Smooth muscle cell (in vitro differentiated cells): Measurements from ENCODE around the gene TBCC. TPM values are rescaled to one million over a fixed set of nuclear protein-coding genes. Genes with fewer than 3 reads are reported as not detected.
A peak's percentile ranks its signal among the peaks of the same experiment; 100 is the strongest.

ENCODE experiments used
- DNase-seq: peaks from one replicate; lab custom pipeline; 2025; ENCODE audit not compliant: unreplicated experiment; lab: John Stamatoyannopoulos, UW
- H2AFZ ChIP-seq: fragments of 200-600 bp; sonication (generic); 2 replicates; pipeline ENCODE4 v1.6.0; 2016; ENCODE audit warnings: antibody characterized with exemption, low read depth, mild to moderate bottlenecking
- H3F3A ChIP-seq: fragments of 200-600 bp; sonication (generic); 2 replicates; pipeline ENCODE4 v1.6.0; 2017; ENCODE audit warnings: antibody characterized with exemption, low read depth
- H3K27ac ChIP-seq: fragments of 200-600 bp; sonication (generic); 2 replicates; pipeline ENCODE4 v1.5.1; 2016; ENCODE audit warnings: low read depth, mild to moderate bottlenecking
- H3K27me3 ChIP-seq: fragments of 200-600 bp; sonication (generic); 2 replicates; pipeline ENCODE4 v1.6.1; 2016; ENCODE audit warnings: low read depth, mild to moderate bottlenecking
- H3K36me3 ChIP-seq: fragments of 200-600 bp; sonication (generic); 2 replicates; pipeline ENCODE4 v1.5.1; 2016; ENCODE audit warnings: low read depth
- H3K4me1 ChIP-seq: fragments of 200-600 bp; sonication (generic); 2 replicates; pipeline ENCODE4 v1.5.1; 2016; ENCODE audit warnings: low read depth
- H3K4me2 ChIP-seq: fragments of 200-600 bp; sonication (generic); 2 replicates; pipeline ENCODE4 v1.6.0; 2016; ENCODE audit warnings: mild to moderate bottlenecking
- H3K4me3 ChIP-seq: fragments of 200-600 bp; sonication (generic); 2 replicates; pipeline ENCODE4 v1.5.1; 2016; ENCODE audit warnings: mild to moderate bottlenecking
- H3K79me2 ChIP-seq: fragments of 200-600 bp; sonication (generic); 2 replicates; pipeline ENCODE4 v1.6.0; 2016; ENCODE audit warnings: low read depth, mild to moderate bottlenecking
- H3K9ac ChIP-seq: fragments of 200-600 bp; sonication (generic); 2 replicates; pipeline ENCODE4 v1.6.0; 2016; ENCODE audit warnings: low read depth
- H3K9me3 ChIP-seq: fragments of 200-600 bp; sonication (generic); replicated peaks from 2 replicates; pipeline ENCODE4 v1.5.1; 2016; ENCODE audit warnings: low read depth
- H4K20me1 ChIP-seq: fragments of 200-600 bp; sonication (generic); 2 replicates; pipeline ENCODE4 v1.6.0; 2016; ENCODE audit warnings: low read depth
- WGBS: methylation state at CpG from one replicate; pipeline ENCODE4 v1.1.7; 2016; ENCODE audit warnings: low lambda C conversion rate; 5-methylcytosine and 5-hydroxymethylcytosine counted together
- polyA plus RNA-seq: library from polyadenylated mRNA; unstranded; fragments of >200 nt; fragmentation: Nextera tagmentation; extraction: Ambion mirVana; gene quantifications from 2 replicates; pipeline ENCODE4 v1.2.1, GENCODE V29; 2016
- total RNA-seq: library from RNA; depleted of rRNA; stranded (reverse); fragments of >200 nt; gene quantifications from 2 replicates; pipeline ENCODE4 v1.2.3, GENCODE V29; 2014
- TF ChIP-seq, protein P1 (sequence below): fragments of 200-600 bp; sonication (generic); IDR thresholded peaks from 2 replicates; pipeline ENCODE4 v1.5.1; 2017; ENCODE audit warnings: borderline replicate concordance, mild to moderate bottlenecking, antibody characterized with exemption; ENCODE audit not compliant: insufficient read depth, poor library complexity, severe bottlenecking

Gene TBCC
- total and polyA plus RNA-seq, 2 experiments from 2014 or later: 30.1 to 31.8 TPM

DNA sequence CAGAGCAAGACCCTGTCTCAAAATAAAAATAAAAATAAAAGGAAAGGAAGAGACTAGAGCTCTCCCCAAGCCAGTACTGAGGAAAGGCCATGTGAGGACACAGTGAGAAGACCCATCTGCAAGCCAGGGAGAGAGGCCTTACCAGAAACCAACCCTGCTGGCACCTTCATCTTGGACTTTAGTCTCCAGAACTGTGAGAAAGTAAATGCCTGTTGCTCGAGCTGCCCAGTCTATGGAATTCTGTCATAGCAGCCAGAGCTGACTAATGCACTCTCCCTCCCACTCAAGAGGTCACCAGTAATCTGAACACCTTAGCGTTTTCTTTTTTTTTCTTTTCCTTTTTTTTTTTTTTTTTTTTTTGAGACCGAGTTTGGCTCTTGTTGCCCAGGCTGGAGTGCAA lies 16.2 kb downstream of the TBCC start:
- no peak overlapping the region for H3K4me2 ChIP-seq
- no peaks in the 10 kb centered on the region for H3K79me2 ChIP-seq
- TF ChIP-seq, protein P1, sequence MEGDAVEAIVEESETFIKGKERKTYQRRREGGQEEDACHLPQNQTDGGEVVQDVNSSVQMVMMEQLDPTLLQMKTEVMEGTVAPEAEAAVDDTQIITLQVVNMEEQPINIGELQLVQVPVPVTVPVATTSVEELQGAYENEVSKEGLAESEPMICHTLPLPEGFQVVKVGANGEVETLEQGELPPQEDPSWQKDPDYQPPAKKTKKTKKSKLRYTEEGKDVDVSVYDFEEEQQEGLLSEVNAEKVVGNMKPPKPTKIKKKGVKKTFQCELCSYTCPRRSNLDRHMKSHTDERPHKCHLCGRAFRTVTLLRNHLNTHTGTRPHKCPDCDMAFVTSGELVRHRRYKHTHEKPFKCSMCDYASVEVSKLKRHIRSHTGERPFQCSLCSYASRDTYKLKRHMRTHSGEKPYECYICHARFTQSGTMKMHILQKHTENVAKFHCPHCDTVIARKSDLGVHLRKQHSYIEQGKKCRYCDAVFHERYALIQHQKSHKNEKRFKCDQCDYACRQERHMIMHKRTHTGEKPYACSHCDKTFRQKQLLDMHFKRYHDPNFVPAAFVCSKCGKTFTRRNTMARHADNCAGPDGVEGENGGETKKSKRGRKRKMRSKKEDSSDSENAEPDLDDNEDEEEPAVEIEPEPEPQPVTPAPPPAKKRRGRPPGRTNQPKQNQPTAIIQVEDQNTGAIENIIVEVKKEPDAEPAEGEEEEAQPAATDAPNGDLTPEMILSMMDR: no peak
- H3K36me3 ChIP-seq: no peaks in the 10 kb centered on the region
- no peak overlapping the region for H2AFZ ChIP-seq
- no peak overlapping the region for H3K4me3 ChIP-seq
- whole genome bisulfite sequencing: 61% methylated on average over 3 of the region's 3 CpGs
- no peak for DNase-seq
- no peak overlapping the region for H3K27ac ChIP-seq
- H3K4me1 ChIP-seq: no peaks in the 10 kb centered on the region
- H4K20me1 ChIP-seq: no peaks in the 10 kb centered on the region
- no peak overlapping the region for H3K9ac ChIP-seq
- no peaks in the 10 kb centered on the region for H3K27me3 ChIP-seq
- no peaks in the 10 kb centered on the region for H3F3A ChIP-seq
- no peaks in the 10 kb centered on the region for H3K9me3 ChIP-seq

DNA sequence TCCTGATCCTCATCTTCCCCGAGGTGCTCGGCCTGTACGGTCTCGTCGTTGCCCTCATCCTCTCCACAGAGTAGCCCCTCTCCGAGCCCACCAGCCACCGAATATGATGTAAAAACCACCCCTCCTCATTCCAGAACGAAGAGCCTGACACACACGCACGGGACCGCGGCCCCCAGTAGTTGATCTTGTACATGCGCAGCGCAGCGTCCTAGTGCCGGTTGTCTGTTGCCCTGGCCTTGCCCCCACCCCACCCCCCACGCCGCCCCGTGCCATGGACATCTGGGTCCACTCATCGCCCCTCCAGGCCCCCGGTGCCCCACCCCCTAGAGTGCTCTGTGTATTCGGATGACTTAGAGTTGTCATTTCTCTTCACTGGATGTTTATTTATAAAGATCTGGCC lies 18.3 kb downstream of the TBCC start:
- no peak for DNase-seq

DNA sequence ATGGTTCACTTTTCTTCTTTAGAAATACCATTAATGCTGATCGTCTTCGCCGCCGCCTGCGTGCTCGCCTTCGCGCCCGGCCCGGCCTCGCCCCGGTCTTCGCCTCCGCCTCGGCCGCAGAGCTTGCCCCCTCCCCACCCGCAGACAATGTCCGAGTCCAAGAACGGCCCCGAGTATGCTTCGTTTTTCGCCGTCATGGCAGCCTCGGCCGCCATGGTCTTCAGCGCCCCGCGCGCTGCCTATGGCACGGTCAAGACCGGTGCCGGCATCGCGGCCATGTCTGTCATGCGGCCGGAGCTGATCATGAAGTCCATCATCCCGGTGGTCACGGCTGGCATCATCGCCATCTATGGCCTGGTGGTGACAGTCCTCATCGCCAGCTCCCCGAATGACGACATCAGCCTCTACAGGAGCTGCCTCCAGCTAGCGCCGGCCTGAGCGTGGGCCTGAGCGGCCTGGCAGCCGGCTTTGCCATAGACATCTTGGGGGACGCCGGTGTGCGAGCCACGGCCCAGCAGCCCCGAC lies 18.8 kb downstream of the TBCC start:
- H3K36me3 ChIP-seq: no peaks in the 10 kb centered on the region
- no peak overlapping the region for H3K4me3 ChIP-seq
- DNase-seq: no peak
- no peak overlapping the region for H3K4me2 ChIP-seq
- no peak overlapping the region for H3K27ac ChIP-seq
- H3K79me2 ChIP-seq: no peaks in the 10 kb centered on the region
- H4K20me1 ChIP-seq: no peaks in the 10 kb centered on the region
- H2AFZ ChIP-seq: peak overlapping the region; percentile 64
- H3K9ac ChIP-seq: no peak overlapping the region
- H3K9me3 ChIP-seq: no peaks in the 10 kb centered on the region
- 97% methylated on average over 51 of the region's 52 CpGs for WGBS
- no peaks in the 10 kb centered on the region for H3K4me1 ChIP-seq
- H3F3A ChIP-seq: no peaks in the 10 kb centered on the region
- TF ChIP-seq, protein P1: no peak
- H3K27me3 ChIP-seq: no peaks in the 10 kb centered on the region

More for the DNA sequence above, 18.3 kb downstream of the TBCC start:
- Histone ChIP-seq H3K27ac (no peak overlapping the region), H3K9ac (no peak overlapping the region), H3K9me3 (no peaks in the 10 kb centered on the region), H2AFZ (no peak overlapping the region), H3K36me3 (no peaks in the 10 kb centered on the region), H3F3A (no peaks in the 10 kb centered on the region), H3K4me1 (no peaks in the 10 kb centered on the region), H3K4me2 (no peak overlapping the region), H3K79me2 (no peaks in the 10 kb centered on the region), H4K20me1 (no peaks in the 10 kb centered on the region), H3K4me3 (no peak overlapping the region), H3K27me3 (no peaks in the 10 kb centered on the region)
- 95% methylated on average over 22 of the region's 22 CpGs for WGBS
- TF ChIP-seq, protein P1: no peak

DNA sequence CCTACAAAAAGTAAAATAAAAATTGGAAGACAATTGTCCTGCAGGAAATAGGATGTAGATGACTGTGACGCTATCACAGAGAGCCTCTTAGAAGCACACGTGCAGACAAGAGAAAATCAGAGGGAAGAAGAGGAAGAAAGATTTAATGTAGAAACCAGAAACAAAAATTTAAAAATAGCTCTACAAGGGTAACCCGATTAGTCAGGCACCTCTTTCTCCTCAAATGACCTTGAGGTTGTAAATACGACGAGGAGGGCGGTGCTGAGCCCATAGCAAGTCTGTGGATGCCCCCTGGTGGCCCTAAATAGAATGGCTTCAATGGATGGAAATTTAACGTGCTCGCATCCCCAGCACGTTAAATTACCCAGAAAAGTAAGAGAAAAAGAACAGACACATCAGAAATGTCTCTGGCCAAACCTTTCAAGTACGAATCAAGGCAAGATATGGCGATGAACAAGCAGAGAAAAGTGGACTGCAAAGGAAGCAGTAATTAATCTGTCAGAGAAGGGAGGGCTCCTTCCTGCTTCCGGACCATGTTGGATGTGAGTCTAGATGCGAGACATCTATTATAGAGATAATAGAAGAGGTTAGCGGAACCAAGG lies 19.3 kb downstream of the TBCC start:
- no peaks in the 10 kb centered on the region for H3F3A ChIP-seq
- peak overlapping the region; percentile 64 for H2AFZ ChIP-seq
- H3K4me1 ChIP-seq: no peaks in the 10 kb centered on the region
- no peak overlapping the region for H3K27ac ChIP-seq
- no peak overlapping the region for H3K4me3 ChIP-seq
- no peaks in the 10 kb centered on the region for H3K36me3 ChIP-seq
- no peak for DNase-seq
- H4K20me1 ChIP-seq: no peaks in the 10 kb centered on the region
- peak overlapping the region; percentile 46 for H3K4me2 ChIP-seq
- 26% methylated on average over 14 of the region's 14 CpGs for WGBS
- no peaks in the 10 kb centered on the region for H3K9me3 ChIP-seq
- H3K9ac ChIP-seq: no peak overlapping the region
- no peaks in the 10 kb centered on the region for H3K27me3 ChIP-seq
- H3K79me2 ChIP-seq: no peaks in the 10 kb centered on the region
- TF ChIP-seq, protein P1: peak; percentile 90
